Liver (tissue), 9 donors: Measurements from ENCODE around the gene TRAT1. TPM values are rescaled to one million over a fixed set of nuclear protein-coding genes. Genes with fewer than 3 reads are reported as not detected.

Source experiments
- DNase-seq: peaks from one replicate; pipeline ENCODE4 v3.0.0-alpha.2; 2017; ENCODE audit warnings: low spot score
- H3K27ac ChIP-seq, 2 donors: one replicate each; pipeline ENCODE4 v1.7.0; 2013; ENCODE audit warnings: inconsistent platforms in 2 of 2, low read length in 2 of 2, control low read depth in 1 of 2, low read depth in 1 of 2, mild to moderate bottlenecking in 1 of 2
- H3K27me3 ChIP-seq, 4 donors: one replicate each; pipeline versions ENCODE4 v1.6.1 to v1.7.0; 2013; ENCODE audit warnings: low read length in 3 of 4, inconsistent platforms in 1 of 4, mild to moderate bottlenecking in 1 of 4, moderate library complexity in 1 of 4; ENCODE audit not compliant: control insufficient read depth in 4 of 4, insufficient read depth in 4 of 4
- H3K36me3 ChIP-seq, 4 donors: one replicate each; pipeline versions ENCODE4 v1.6.1 to v1.7.0; 2013; ENCODE audit warnings: low read length in 3 of 4, mild to moderate bottlenecking in 3 of 4, low read depth in 1 of 4, moderate library complexity in 1 of 4; ENCODE audit not compliant: control insufficient read depth in 4 of 4, insufficient read depth in 3 of 4
- H3K4me1 ChIP-seq, 4 donors: one replicate each; pipeline versions ENCODE4 v1.6.1 to v1.7.0; 2013; ENCODE audit warnings: low read length in 3 of 4, mild to moderate bottlenecking in 3 of 4, moderate library complexity in 1 of 4; ENCODE audit not compliant: control insufficient read depth in 4 of 4, insufficient read depth in 4 of 4
- H3K4me3 ChIP-seq, 3 donors: one replicate each; pipeline versions ENCODE4 v1.6.1 to v1.7.0; 2013; ENCODE audit warnings: low read length in 3 of 3, control low read depth in 1 of 3, low read depth in 1 of 3, mild to moderate bottlenecking in 1 of 3
- H3K9ac ChIP-seq, 2 donors: one replicate each; pipeline ENCODE4 v1.7.0; 2013; ENCODE audit warnings: low read length in 2 of 2, mild to moderate bottlenecking in 2 of 2, moderate library complexity in 2 of 2, control low read depth in 1 of 2, low read depth in 1 of 2
- H3K9me3 ChIP-seq, 4 donors: one replicate each; pipeline versions ENCODE4 v1.6.1 to v1.7.0; 2013; ENCODE audit warnings: low read length in 3 of 4; ENCODE audit not compliant: control insufficient read depth in 4 of 4
- ATF3 ChIP-seq: IDR thresholded peaks from 2 replicates; pipeline ENCODE4 v1.6.1; 2016; ENCODE audit warnings: antibody characterized with exemption
- CTCF ChIP-seq: fragments of 150-350 bp; IDR thresholded peaks from 2 replicates; pipeline ENCODE4 v1.5.1; 2017; ENCODE audit warnings: improper control_type of control experiment, low read depth, low read length; ENCODE audit not compliant: missing input control
- EGR1 ChIP-seq, 2 donors: IDR thresholded peaks; 2 replicates each; pipeline ENCODE4 v1.6.1; 2016 to 2018; ENCODE audit warnings: antibody characterized with exemption in 2 of 2, low read depth in 2 of 2
- GABPA ChIP-seq, 2 donors: IDR thresholded peaks in 1 of 2; conservative IDR thresholded peaks in 1 of 2; 2 replicates each; pipeline ENCODE4 v1.6.1; 2016; ENCODE audit warnings: antibody characterized with exemption in 2 of 2, mild to moderate bottlenecking in 1 of 2, moderate library complexity in 1 of 2
- HNF4G ChIP-seq: IDR thresholded peaks from 2 replicates; pipeline ENCODE4 v1.6.1; 2016; ENCODE audit warnings: antibody characterized with exemption
- JUND ChIP-seq, 2 donors: IDR thresholded peaks; 2 replicates each; pipeline ENCODE4 v1.6.1; 2016; ENCODE audit warnings: antibody characterized with exemption in 2 of 2
- MAX ChIP-seq: IDR thresholded peaks from 2 replicates; pipeline ENCODE4 v1.6.1; 2016; ENCODE audit warnings: antibody characterized with exemption
- NR2F2 ChIP-seq: IDR thresholded peaks from 2 replicates; pipeline ENCODE4 v1.6.1; 2016; ENCODE audit warnings: antibody characterized with exemption
- RAD21 ChIP-seq, 2 donors: IDR thresholded peaks; 2 replicates each; pipeline ENCODE4 v1.6.1; 2016; ENCODE audit warnings: antibody characterized with exemption in 2 of 2, mild to moderate bottlenecking in 2 of 2
- RXRA ChIP-seq, 2 donors: IDR thresholded peaks; 2 replicates each; pipeline ENCODE4 v1.6.1; 2017 to 2018; ENCODE audit warnings: antibody characterized with exemption in 2 of 2, mild to moderate bottlenecking in 1 of 2
- SP1 ChIP-seq: IDR thresholded peaks from 2 replicates; pipeline ENCODE4 v1.6.1; 2018; ENCODE audit warnings: antibody characterized with exemption, mild to moderate bottlenecking
- TAF1 ChIP-seq: conservative IDR thresholded peaks from 2 replicates; pipeline ENCODE4 v1.6.1; 2016; ENCODE audit warnings: antibody characterized with exemption, mild to moderate bottlenecking
- YY1 ChIP-seq: IDR thresholded peaks from 2 replicates; pipeline ENCODE4 v1.6.1; 2016; ENCODE audit warnings: antibody characterized with exemption, mild to moderate bottlenecking
- ZBTB33 ChIP-seq: IDR thresholded peaks from 2 replicates; pipeline ENCODE4 v1.6.1; 2016; ENCODE audit warnings: antibody characterized with exemption
- WGBS: extraction: QIAGEN DNeasy Blood & Tissue Kit; methylation state at CpG from one replicate; pipeline ENCODE4 v1.1.7; 2013; 5-methylcytosine and 5-hydroxymethylcytosine counted together
- polyA plus RNA-seq, 2 donors: library from polyadenylated mRNA; stranded (reverse) in 1 of 2; unstranded in 1 of 2; fragments of 200-250 nt in 1 of 2; fragments of >200 nt in 1 of 2; fragmentation: Nextera tagmentation in 1 of 2; extraction: Ambion mirVana in 1 of 2; gene quantifications; one replicate each; pipeline versions ENCODE4 v1.2.1 to v1.2.3, GENCODE V29; 2013 to 2015
- total RNA-seq, 2 donors: library from RNA; depleted of rRNA; stranded (reverse); fragments of >200 nt; gene quantifications; one replicate each; pipeline ENCODE4 v1.2.3, GENCODE V29; 2014
- TF ChIP-seq, protein P1 (sequence below): IDR thresholded peaks from 2 replicates; pipeline ENCODE4 v1.6.1; 2016; ENCODE audit warnings: antibody characterized with exemption, mild to moderate bottlenecking
- donor health status: healthy.
- donor health status: healthy.
- donor health status: healthy.
- donor health status: healthy.
- donor health status: healthy.

The TRAT1 gene
- total and polyA plus RNA-seq, 4 donors: 0.06 to 0.67 (median 0.32) TPM

DNA sequence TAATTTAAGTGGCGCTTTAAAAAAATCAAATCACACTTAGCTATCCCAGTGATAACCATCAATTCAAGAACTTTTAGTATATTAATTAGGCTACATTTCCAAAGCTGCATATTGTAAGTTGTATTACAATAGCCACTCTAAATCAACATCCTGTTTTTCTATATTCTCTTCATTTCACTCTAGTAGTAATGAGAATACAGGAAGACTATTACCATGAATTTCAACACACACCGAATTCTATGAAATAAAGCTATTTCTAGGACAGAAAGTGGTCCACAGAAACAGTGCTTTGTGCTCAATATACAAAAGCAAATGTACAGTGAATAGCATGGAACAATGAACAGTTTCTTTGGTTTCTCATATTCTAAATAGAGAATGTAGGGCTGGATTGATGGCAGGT lies 24.6 kb downstream of the TRAT1 start:
- Histone ChIP-seq H3K4me1 (no peaks in the 10 kb centered on the region), H3K27ac (no peak overlapping the region), H3K9ac (no peak overlapping the region), H3K36me3 (no peaks in the 10 kb centered on the region), H3K4me3 (no peak overlapping the region), H3K27me3 (no peaks in the 10 kb centered on the region), H3K9me3 (no peaks in the 10 kb centered on the region)
- DNase-seq: no peak
- TF ChIP-seq HNF4G: no peak
- no peak for TF ChIP-seq YY1
- TF ChIP-seq RAD21 (IDR thresholded peaks at IDR 0.05): no peak
- no peak for TF ChIP-seq MAX
- TF ChIP-seq EGR1 (IDR thresholded peaks at IDR 0.05; ENCODE audit: low read depth in 2 of 2): no peak
- no peak for TF ChIP-seq CTCF
- no peak for TF ChIP-seq GABPA (IDR thresholded peaks at IDR 0.05 in 1 of 2, conservative IDR thresholded peaks at IDR 0.05 in 1 of 2)
- TF ChIP-seq, protein P1, sequence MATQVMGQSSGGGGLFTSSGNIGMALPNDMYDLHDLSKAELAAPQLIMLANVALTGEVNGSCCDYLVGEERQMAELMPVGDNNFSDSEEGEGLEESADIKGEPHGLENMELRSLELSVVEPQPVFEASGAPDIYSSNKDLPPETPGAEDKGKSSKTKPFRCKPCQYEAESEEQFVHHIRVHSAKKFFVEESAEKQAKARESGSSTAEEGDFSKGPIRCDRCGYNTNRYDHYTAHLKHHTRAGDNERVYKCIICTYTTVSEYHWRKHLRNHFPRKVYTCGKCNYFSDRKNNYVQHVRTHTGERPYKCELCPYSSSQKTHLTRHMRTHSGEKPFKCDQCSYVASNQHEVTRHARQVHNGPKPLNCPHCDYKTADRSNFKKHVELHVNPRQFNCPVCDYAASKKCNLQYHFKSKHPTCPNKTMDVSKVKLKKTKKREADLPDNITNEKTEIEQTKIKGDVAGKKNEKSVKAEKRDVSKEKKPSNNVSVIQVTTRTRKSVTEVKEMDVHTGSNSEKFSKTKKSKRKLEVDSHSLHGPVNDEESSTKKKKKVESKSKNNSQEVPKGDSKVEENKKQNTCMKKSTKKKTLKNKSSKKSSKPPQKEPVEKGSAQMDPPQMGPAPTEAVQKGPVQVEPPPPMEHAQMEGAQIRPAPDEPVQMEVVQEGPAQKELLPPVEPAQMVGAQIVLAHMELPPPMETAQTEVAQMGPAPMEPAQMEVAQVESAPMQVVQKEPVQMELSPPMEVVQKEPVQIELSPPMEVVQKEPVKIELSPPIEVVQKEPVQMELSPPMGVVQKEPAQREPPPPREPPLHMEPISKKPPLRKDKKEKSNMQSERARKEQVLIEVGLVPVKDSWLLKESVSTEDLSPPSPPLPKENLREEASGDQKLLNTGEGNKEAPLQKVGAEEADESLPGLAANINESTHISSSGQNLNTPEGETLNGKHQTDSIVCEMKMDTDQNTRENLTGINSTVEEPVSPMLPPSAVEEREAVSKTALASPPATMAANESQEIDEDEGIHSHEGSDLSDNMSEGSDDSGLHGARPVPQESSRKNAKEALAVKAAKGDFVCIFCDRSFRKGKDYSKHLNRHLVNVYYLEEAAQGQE: no peak
- TF ChIP-seq NR2F2: no peak
- no peak for TF ChIP-seq ATF3
- no peak for TF ChIP-seq SP1
- TF ChIP-seq RXRA (IDR thresholded peaks at IDR 0.05): no peak
- TF ChIP-seq ZBTB33: no peak
- no peak for TF ChIP-seq TAF1
- 82% methylated on average over 2 of the region's 2 CpGs for WGBS

DNA sequence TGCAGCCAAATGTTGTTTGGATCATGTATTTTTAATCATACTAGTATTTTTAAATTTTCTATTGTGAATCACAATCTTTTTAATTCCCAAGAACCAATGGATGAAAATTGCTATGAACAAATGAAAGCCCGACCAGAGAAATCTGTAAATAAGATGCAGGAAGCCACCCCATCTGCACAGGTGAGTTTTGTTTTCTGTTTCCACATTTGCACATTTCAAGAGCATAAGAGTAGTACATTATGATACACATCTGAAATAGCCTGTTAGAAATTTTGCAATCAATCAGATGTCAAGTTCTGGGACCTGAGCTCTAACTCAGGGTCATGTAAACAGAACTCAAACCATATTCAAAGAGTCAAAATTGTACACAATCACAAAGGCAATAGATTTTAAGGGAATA lies 26.5 kb downstream of the TRAT1 start:
- H3K4me3 ChIP-seq: no peak overlapping the region
- no peaks in the 10 kb centered on the region for H3K36me3 ChIP-seq
- H3K9me3 ChIP-seq: no peaks in the 10 kb centered on the region
- no peaks in the 10 kb centered on the region for H3K27me3 ChIP-seq
- H3K9ac ChIP-seq: no peak overlapping the region
- TF ChIP-seq NR2F2 (no peak), JUND (IDR thresholded peaks at IDR 0.05) (no peak), TAF1 (no peak), ZBTB33 (no peak), HNF4G (no peak), ATF3 (no peak), YY1 (no peak)
- no peaks in the 10 kb centered on the region for H3K4me1 ChIP-seq
- DNase-seq: no peak
- 82% methylated on average over 1 of the region's 1 CpG for whole genome bisulfite sequencing
- no peak overlapping the region for H3K27ac ChIP-seq
